Uterus (tissue), 4 donors: ENCODE measurements around the gene CES5A. TPM values are rescaled to one million over a fixed set of nuclear protein-coding genes. Genes with fewer than 3 reads are reported as not detected.

Experiments
- DNase-seq, 2 donors: peaks; one replicate each; pipeline ENCODE4 v3.0.0-alpha.2; 2019 to 2020
- H3K27ac ChIP-seq, 2 donors: fragments of 200-600 bp; sonication (generic); 1 replicate in 1 of 2; 2 replicates in 1 of 2; pipeline ENCODE4 v1.5.1; 2016 to 2018
- H3K27me3 ChIP-seq, 2 donors: fragments of 200-600 bp; sonication (generic); one replicate each; pipeline ENCODE4 v1.5.1; 2018 to 2019; ENCODE audit warnings: control low read depth in 1 of 2
- H3K36me3 ChIP-seq, 2 donors: fragments of 200-600 bp; sonication (generic); one replicate each; pipeline ENCODE4 v1.5.1; 2019; ENCODE audit warnings: control low read depth in 1 of 2
- H3K4me1 ChIP-seq, 2 donors: fragments of 200-600 bp; sonication (generic); one replicate each; pipeline ENCODE4 v1.5.1; 2018 to 2019; ENCODE audit warnings: control low read depth in 1 of 2
- H3K4me3 ChIP-seq, 2 donors: fragments of 200-600 bp; sonication (generic); 1 replicate in 1 of 2; 2 replicates in 1 of 2; pipeline ENCODE4 v1.5.1; 2018 to 2019; ENCODE audit warnings: mild to moderate bottlenecking in 1 of 2
- H3K9me3 ChIP-seq, 2 donors: fragments of 200-600 bp; sonication (generic); one replicate each; pipeline ENCODE4 v1.5.1; 2019; ENCODE audit warnings: control low read depth in 1 of 2
- CTCF ChIP-seq, 4 experiments: fragments of 200-600 bp in 2 of 4; fragments of 450-650 bp in 2 of 4; sonication (generic) in 2 of 4; IDR thresholded peaks; one replicate each; pipeline ENCODE4 v1.5.1; 2016 to 2019; ENCODE audit warnings: antibody characterized with exemption in 4 of 4, mild to moderate bottlenecking in 2 of 4, moderate library complexity in 1 of 4
- POLR2A ChIP-seq, 2 donors: fragments of 450-650 bp; IDR thresholded peaks; one replicate each; pipeline ENCODE4 v1.6.1; 2016; ENCODE audit warnings: antibody characterized with exemption in 2 of 2, mild to moderate bottlenecking in 1 of 2, moderate library complexity in 1 of 2
- intact Hi-C: fragments of 100-400 bp; cut with DNase I; formaldehyde crosslinking; loops from one replicate; pipeline ENCODE4 v1.15.1; 2023; ENCODE audit warnings: low total_unique reads
- total RNA-seq, 4 donors: library from RNA; depleted of rRNA in 3 of 4; stranded (reverse); fragments of >200 nt in 3 of 4; gene quantifications; one replicate each; pipeline versions ENCODE4 v1.1.0 to v1.2.4, GENCODE V29; 2014 to 2023
- donor health status: DM: yes; HTN: yes; CAD: no.

The CES5A gene
- total RNA-seq, 4 donors from 2014 or later: not detected

- no peaks in the 10 kb centered on the region for H3K36me3 ChIP-seq
- no peaks in the 10 kb centered on the region for H3K4me1 ChIP-seq
- TF ChIP-seq CTCF (IDR thresholded peaks at IDR 0.05): no peak
- TF ChIP-seq POLR2A (IDR thresholded peaks at IDR 0.05): no peak
- no peaks in the 10 kb centered on the region for H3K27me3 ChIP-seq
- H3K4me3 ChIP-seq: no peak overlapping the region
- intact Hi-C loops: no loop called here
- no peak overlapping the region for H3K27ac ChIP-seq
- DNase-seq: no peak
- no peaks in the 10 kb centered on the region for H3K9me3 ChIP-seq
Observed at GRCh38 chr16:55900616-55901393, 25.6 kb upstream of the CES5A start.

GRCh38 chr16:55899857-55900256, 24.7 kb upstream of the CES5A start:
- intact Hi-C loops: no loop called here
- TF ChIP-seq POLR2A (IDR thresholded peaks at IDR 0.05) (no peak), CTCF (IDR thresholded peaks at IDR 0.05) (no peak)
- Histone ChIP-seq H3K4me1 (no peaks in the 10 kb centered on the region), H3K36me3 (no peaks in the 10 kb centered on the region), H3K9me3 (no peaks in the 10 kb centered on the region), H3K27me3 (no peaks in the 10 kb centered on the region), H3K27ac (no peak overlapping the region), H3K4me3 (no peak overlapping the region)
- no peak for DNase-seq

- no peaks in the 10 kb centered on the region for H3K27me3 ChIP-seq
- intact Hi-C loops: no loop called here
- no peaks in the 10 kb centered on the region for H3K36me3 ChIP-seq
- TF ChIP-seq CTCF (IDR thresholded peaks at IDR 0.05) (no peak), POLR2A (IDR thresholded peaks at IDR 0.05) (no peak)
- H3K4me1 ChIP-seq: no peaks in the 10 kb centered on the region
- no peaks in the 10 kb centered on the region for H3K9me3 ChIP-seq
- H3K4me3 ChIP-seq: no peak overlapping the region
- DNase-seq: no peak
- no peak overlapping the region for H3K27ac ChIP-seq
Observed at GRCh38 chr16:55898592-55898991, 23.4 kb upstream of the CES5A start.

GRCh38 chr16:55892821-55893220, 17.6 kb upstream of the CES5A start:
- no peak overlapping the region for H3K27ac ChIP-seq
- no peaks in the 10 kb centered on the region for H3K36me3 ChIP-seq
- no peak for DNase-seq
- H3K4me3 ChIP-seq: no peak overlapping the region
- intact Hi-C loops: no loop called here
- H3K4me1 ChIP-seq: no peaks in the 10 kb centered on the region
- no peak for TF ChIP-seq CTCF (IDR thresholded peaks at IDR 0.05)
- no peak for TF ChIP-seq POLR2A (IDR thresholded peaks at IDR 0.05)
- H3K27me3 ChIP-seq: no peaks in the 10 kb centered on the region
- peaks cover 0 to 3% of the 10 kb centered on the region in 2 donors for H3K9me3 ChIP-seq

- TF ChIP-seq CTCF (IDR thresholded peaks at IDR 0.05): no peak
- no peak for TF ChIP-seq POLR2A (IDR thresholded peaks at IDR 0.05)
- no peak overlapping the region for H3K4me3 ChIP-seq
- no peaks in the 10 kb centered on the region for H3K27me3 ChIP-seq
- DNase-seq: no peak
- H3K36me3 ChIP-seq: no peaks in the 10 kb centered on the region
- no peak overlapping the region for H3K27ac ChIP-seq
- no peaks in the 10 kb centered on the region for H3K4me1 ChIP-seq
- intact Hi-C loops: no loop called here
- H3K9me3 ChIP-seq: peaks cover 0 to 3% of the 10 kb centered on the region in 2 donors
Observed at GRCh38 chr16:55889518-55889917, 14.3 kb upstream of the CES5A start.
